GM18519 (cell line): ENCODE results near the gene CLCNKB.
"Not testable (repeated sequence)": the region's sequence is repeated elsewhere in the genome, so short reads cannot be mapped to it uniquely, and the experiment has no call there.

Experiments used
- ATAC-seq: cut with Tn5 transposase; IDR thresholded peaks from one replicate; pipeline ENCODE4 v1.9.1; 2021; ENCODE audit warnings: mild to moderate bottlenecking, moderate library complexity; ENCODE audit not compliant: unreplicated experiment, low FRiP score

Gene CLCNKB

DNA sequence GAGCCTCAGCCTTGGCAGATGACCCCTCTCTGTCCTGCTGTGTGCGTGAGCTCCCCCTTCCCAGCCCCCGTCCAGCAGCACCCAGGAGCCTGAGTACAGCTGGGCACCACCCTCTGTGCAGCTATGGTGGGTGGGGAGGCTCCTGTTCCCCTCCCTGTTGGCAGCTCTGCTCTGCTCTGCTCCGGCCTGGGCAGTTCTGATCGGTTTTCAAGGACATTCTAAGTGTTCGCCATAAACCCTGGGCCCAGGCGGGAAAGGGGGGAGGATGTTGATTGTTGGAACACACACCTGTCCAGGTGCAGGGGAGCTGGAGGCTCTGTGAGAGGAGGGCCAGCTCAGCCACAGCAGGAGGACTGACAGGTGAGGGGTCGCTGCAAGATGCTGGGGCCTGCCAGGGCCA lies at the start of gene CLCNKB:
Gene CLCNKB, plus strand, starts transcription at position 262 of the 400 bp plus-strand sequence. CDS start 711 bp downstream, outside the sequence.
- no peak for ATAC-seq

- ATAC-seq = no peak
Observed at GRCh38 chr1:15994081-15994480, 49.5 kb upstream of the CLCNKB start.

- ATAC-seq = no peak
Observed at GRCh38 chr1:15994590-15995351, 48.8 kb upstream of the CLCNKB start.

DNA sequence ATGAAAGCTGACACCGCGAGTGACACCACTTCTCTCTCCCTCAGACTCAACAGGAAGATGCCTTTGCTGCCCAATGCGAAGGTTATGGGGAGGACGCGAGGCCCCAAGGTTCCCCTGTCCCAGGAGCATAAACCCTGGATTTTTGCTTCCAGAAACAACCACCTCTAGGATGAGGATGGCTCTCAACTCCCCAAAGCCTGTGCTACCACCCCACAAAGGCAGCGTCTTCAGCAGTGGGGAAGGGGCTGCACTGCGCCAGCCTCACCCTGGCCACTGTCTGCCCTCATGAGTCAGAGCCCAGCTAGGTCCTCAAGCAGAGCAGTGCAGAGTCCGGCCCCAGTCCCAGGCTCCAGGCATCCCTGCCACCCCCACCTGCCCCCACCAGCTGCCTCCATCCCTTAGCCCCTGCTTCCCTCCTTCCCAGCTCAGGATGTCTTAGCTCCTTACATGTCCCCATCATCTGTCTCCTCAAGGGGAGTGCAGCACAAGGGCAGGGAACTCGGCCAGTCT lies 46.5 kb upstream of the CLCNKB start:
- no peak for ATAC-seq

DNA sequence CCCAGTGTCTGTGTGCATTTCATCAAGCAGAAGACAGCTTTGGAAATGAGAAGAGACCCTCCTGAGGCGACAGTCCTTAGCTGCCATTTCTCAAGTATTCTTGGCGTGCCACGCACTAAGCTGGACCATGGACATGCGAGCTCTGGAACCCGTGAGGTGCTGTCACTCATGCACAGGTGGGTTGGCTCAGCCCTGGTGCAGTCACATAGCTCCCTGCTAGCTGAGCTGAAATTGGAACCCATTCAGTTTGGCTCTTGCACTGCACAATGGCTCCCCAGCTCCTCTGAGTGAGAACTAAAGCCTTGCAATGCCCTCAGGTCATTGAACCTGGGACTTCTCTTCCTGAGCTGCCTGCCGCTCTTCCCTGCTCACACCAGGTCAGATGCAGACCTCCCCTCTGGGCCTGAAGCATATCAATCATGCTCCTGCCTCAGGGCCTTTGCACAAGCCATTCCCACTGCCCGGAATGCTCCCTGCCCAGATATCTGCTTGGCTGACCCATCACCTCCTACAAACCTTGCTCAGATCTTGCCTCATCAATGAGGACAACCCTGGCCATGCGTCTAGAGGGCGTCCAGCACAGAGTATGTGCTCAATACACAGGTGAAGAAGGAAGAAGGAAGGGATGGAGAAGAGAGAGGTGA lies 45.8 kb upstream of the CLCNKB start:
- ATAC-seq = no peak

- no peak for ATAC-seq
Observed at GRCh38 chr1:15998929-15999328, 44.7 kb upstream of the CLCNKB start.

DNA sequence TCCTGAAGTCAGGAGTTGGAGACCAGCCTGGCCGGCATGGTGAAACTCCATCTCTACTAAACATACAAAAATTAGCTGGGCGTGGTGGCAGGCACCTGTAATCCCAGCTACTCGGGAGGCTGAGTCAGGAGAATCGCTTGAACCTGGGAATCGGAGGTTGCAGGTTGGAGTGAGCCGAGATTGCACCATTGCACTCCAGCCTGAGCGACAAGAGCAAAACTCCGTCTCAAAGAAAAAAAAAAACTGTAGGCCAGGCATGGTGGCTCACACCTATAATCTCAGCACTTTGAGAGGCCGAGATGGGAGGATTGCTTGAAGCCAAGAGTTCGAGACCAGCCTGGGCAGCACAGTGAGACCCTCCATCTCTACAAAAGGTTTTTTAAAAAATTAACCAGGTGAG lies 42.3 kb upstream of the CLCNKB start:
- ATAC-seq = not testable (repeated sequence)

GRCh38 chr1:16005597-16005996 lies 38.0 kb upstream of the CLCNKB start:
- no peak for ATAC-seq

DNA sequence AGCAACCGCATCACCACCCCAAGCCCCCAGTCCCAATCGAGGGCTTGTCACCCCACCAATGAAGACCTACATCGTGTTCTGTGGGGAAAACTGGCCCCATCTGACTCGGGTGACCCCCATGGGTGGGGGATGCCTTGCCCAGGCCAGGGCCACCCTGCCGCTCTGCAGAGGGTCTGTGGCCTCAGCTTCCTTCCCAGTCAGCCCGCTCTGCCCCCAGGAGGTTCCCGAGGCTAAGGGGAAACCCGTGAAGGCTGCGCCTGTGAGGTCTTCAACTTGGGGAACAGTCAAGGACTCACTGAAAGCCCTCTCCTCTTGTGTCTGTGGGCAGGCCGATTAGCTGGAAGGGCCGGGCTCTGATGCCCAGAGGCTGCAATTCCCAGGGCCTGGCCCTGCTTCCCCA lies 37.6 kb upstream of the CLCNKB start:
- no peak for ATAC-seq

- ATAC-seq = no peak
Observed at GRCh38 chr1:16006552-16007485, 36.8 kb upstream of the CLCNKB start.

GRCh38 chr1:16007671-16008341 lies 35.8 kb upstream of the CLCNKB start:
- no peak for ATAC-seq

GRCh38 chr1:16009030-16009460 lies 34.5 kb upstream of the CLCNKB start:
- no peak for ATAC-seq

DNA sequence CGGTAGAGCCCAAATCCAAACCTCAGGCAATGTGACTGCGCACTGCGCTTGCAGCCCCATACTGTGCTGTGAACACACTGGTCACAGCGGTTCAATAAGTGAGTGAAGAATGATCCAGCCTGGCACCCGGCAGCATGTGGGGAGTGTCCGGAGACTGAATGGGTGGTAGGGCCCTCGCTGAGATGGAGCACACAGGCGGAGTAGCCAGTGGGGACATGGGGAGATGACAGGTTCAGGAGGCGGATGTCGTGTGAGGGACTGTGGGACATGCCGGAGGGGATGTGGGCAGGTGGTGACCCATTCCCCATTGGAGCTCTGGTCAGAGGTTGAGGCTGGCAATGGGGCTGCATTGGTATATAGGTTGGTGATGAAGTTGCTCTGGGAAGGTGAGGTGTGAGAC lies 33.9 kb upstream of the CLCNKB start:
- no peak for ATAC-seq

GRCh38 chr1:16010837-16011236 lies 32.7 kb upstream of the CLCNKB start:
- ATAC-seq = no peak

- no peak for ATAC-seq
Observed at GRCh38 chr1:16011936-16012589, 31.5 kb upstream of the CLCNKB start.

DNA sequence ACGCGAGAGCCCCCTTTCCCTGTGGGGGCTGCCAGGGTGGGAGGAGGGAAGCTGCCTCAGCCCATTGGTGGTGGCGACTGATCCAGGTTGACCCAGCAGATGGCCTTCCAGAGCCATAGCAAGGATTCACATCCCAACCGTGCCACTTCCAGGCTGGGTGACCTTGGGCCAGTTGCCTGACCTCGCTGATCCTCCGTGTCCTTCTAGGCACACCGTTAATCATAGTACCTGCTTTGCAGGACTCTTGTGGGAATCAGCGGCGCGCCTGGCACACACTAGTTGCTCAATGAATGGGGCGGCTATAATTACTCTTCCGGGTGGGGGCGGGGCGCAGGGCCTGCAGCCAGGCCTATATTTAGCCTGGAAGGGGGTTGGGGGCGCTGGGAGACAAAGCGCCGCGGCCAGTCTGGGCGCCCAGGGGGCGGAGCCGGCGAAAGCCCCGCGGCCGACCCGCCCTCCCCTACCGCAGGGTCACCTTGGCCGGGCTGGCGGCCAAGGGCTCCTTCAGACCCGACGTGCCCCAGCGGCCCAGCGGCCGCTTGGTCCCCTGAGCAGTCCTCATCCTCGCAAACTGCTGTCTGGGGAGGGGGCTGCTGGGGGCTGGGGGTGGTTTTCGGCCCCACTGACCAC lies 30.9 kb upstream of the CLCNKB start:
- ATAC-seq = no peak

- ATAC-seq = no peak
Observed at GRCh38 chr1:16013220-16013907, 30.2 kb upstream of the CLCNKB start.

- no peak for ATAC-seq
Observed at GRCh38 chr1:16013908-16014258, 29.7 kb upstream of the CLCNKB start.
